Measurements from ENCODE around the gene NUDT19. TPM values are rescaled to one million over a fixed set of nuclear protein-coding genes. Genes with fewer than 3 reads are reported as not detected.
"Not testable (repeated sequence)": the region's sequence is repeated elsewhere in the genome, so short reads cannot be mapped to it uniquely, and the experiment has no call there.

The NUDT19 gene
- total RNA-seq, 2 experiments from 2014 or later, result 14.7 to 17.7 TPM

GRCh38 chr19:32711747-32712146, 20.1 kb downstream of the NUDT19 start:
- H3K36me3 Mint-ChIP-seq (ENCODE audit: low read depth), result peaks cover 36% of the 10 kb centered on the region
- ATAC-seq, result no peak
- H3K9me3 Mint-ChIP-seq (ENCODE audit: low read depth), result no peaks in the 10 kb centered on the region
- intact Hi-C loops (cut with DNase I, micrococcal nuclease), result no loop called here
- DNase-seq, result no peak
- peaks cover 19% of the 10 kb centered on the region for H3K4me1 Mint-ChIP-seq
- CTCF ChIA-PET, result interaction anchor here (0.5 to 1.2 kb wide), 2 partner anchors 11 to 104 kb away, joined by 3 read pairs; no protein-coding TSS in a partner anchor
- H3K4me3 Mint-ChIP-seq, result no peak overlapping the region
- no peak overlapping the region for H3K27ac Mint-ChIP-seq
- no peaks in the 10 kb centered on the region for H3K27me3 Mint-ChIP-seq
- POLR2A ChIA-PET, result no interaction called here

GRCh38 chr19:32716203-32716602, 24.6 kb downstream of the NUDT19 start:
- H3K4me1 Mint-ChIP-seq; intact Hi-C loops (cut with DNase I, micrococcal nuclease); H3K27ac Mint-ChIP-seq; DNase-seq; CTCF ChIA-PET; H3K9me3 Mint-ChIP-seq (ENCODE audit: low read depth); H3K4me3 Mint-ChIP-seq; POLR2A ChIA-PET; ATAC-seq; H3K27me3 Mint-ChIP-seq: not testable (repeated sequence)
- peaks cover 22% of the 10 kb centered on the region for H3K36me3 Mint-ChIP-seq (ENCODE audit: low read depth)

- Mint-ChIP-seq H3K4me3 (no peak overlapping the region), H3K4me1 (no peaks in the 10 kb centered on the region), H3K27ac (no peak overlapping the region), H3K27me3 (no peaks in the 10 kb centered on the region), H3K9me3 (ENCODE audit: low read depth) (no peaks in the 10 kb centered on the region), H3K36me3 (ENCODE audit: low read depth) (peaks cover 20% of the 10 kb centered on the region)
- DNase-seq (no peak), ATAC-seq (no peak)
- POLR2A ChIA-PET, result no interaction called here
- CTCF ChIA-PET, result no interaction called here
- intact Hi-C loops (cut with DNase I, micrococcal nuclease), result no loop called here
Measured at GRCh38 chr19:32717496-32717895, 25.9 kb downstream of the NUDT19 start.

DNA sequence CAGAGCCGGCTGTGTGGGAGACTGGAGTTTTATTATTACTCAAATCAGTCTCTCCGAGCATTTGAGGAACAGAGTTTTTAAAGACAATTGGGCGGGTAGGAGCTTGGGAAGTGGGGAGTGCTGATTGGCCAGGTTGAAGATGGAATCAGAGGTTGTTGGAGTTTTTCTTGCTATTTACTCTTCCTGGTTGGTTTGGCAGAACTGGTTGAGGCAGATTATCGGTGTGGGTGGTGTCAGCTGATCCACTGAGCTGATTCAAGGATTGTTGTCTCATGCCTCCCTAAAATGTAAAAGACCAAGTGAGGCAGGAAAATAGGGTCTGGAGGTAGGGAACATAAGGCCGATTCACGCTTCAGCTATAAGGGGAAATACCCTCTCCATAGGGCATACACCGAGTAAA, 26.7 kb downstream of the NUDT19 start:
- ChIA-PET POLR2A (no interaction called here), CTCF (no interaction called here)
- Mint-ChIP-seq H3K27ac (no peak overlapping the region), H3K9me3 (ENCODE audit: low read depth) (no peaks in the 10 kb centered on the region), H3K4me1 (no peaks in the 10 kb centered on the region), H3K4me3 (no peak overlapping the region), H3K36me3 (ENCODE audit: low read depth) (peaks cover 15% of the 10 kb centered on the region), H3K27me3 (no peaks in the 10 kb centered on the region)
- no peak for ATAC-seq
- intact Hi-C loops (cut with DNase I, micrococcal nuclease), result no loop called here
- DNase-seq, result no peak

DNA sequence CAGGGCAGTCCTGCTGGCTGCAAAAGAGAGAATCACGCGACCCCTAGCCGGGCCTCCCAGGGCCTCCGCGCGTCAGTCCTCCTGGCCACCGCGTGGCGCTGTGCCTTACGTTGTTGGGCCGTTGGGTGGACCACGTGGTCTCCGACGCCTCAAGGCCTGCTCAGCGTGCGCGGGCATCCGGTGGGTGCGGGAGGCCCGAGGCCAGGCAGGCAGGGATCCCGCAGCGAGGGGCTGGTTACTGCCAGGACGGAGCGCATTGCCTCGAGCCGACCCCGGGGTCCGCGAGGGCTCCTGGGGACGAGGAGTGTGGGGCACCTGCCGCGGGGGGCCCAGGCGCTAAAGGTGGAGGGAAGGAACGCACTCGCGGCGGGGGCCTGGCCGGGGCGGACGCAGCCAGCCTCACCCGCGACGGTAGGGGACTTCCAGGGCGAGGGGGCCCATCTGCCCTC, 28.0 kb downstream of the NUDT19 start, which contains the start of gene TDRD12:
Gene TDRD12 (plus strand): TSS at position 157 of the 449 bp plus-strand sequence. CDS start 306 bp downstream, outside the sequence.
- Mint-ChIP-seq H3K4me3 (no peak within 1 kb of the TSS), H3K36me3 (ENCODE audit: low read depth) (peaks cover 8% of the 10 kb centered on the region), H3K27me3 (no peaks in the 10 kb centered on the region), H3K9me3 (ENCODE audit: low read depth) (no peaks in the 10 kb centered on the region), H3K4me1 (no peaks in the 10 kb centered on the region), H3K27ac (no peak within 1 kb of the TSS)
- ATAC-seq (no peak), DNase-seq (peak; percentile 16)
- POLR2A ChIA-PET, result no interaction called here
- intact Hi-C loops (cut with DNase I, micrococcal nuclease), result no loop called here
- CTCF ChIA-PET, result interaction anchor here (0.6 kb wide), 1 partner anchor 22 kb away, joined by 4 read pairs; no protein-coding TSS in a partner anchor

DNA sequence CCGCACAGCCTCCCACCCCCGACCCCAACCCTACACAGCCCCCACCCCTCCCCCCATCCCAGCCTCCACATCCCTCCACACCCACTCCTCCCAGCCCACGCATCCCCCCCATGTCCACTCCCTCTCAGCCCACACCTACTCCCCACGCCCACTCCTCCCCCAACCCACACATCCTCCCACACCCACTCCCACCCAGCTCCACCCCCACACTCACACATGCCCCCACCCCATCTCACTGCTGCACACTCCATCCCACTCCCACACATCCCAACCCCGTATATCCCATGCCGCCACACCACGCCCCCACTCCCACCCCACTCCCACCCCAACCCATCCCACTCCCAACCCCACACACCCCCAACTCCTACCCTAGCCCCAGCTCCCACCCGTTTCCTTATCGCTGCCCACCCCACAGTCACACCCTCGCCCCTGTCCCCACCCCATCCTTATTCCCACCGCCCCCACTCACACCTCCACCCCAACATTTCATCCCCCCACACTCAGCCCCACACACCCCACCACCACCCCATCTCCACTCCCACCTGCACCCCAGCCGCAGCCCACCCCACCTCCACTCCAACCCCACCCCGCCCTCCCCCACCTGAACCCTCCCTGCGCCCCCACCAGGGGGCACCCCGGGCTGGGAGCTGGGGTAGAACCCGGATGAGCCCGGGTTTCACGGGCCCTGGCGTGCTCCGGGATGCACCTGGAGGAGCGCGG, 28.8 kb downstream of the NUDT19 start:
- no peaks in the 10 kb centered on the region for H3K9me3 Mint-ChIP-seq (ENCODE audit: low read depth)
- H3K27me3 Mint-ChIP-seq, result no peaks in the 10 kb centered on the region
- no peaks in the 10 kb centered on the region for H3K4me1 Mint-ChIP-seq
- ATAC-seq (no peak), DNase-seq (no peak)
- intact Hi-C loops (cut with DNase I, micrococcal nuclease), result no loop called here
- H3K36me3 Mint-ChIP-seq (ENCODE audit: low read depth), result peaks cover 3% of the 10 kb centered on the region
- CTCF ChIA-PET, result no interaction called here
- POLR2A ChIA-PET, result no interaction called here
- no peak overlapping the region for H3K27ac Mint-ChIP-seq
- H3K4me3 Mint-ChIP-seq, result no peak overlapping the region

GRCh38 chr19:32720936-32721250, 29.3 kb downstream of the NUDT19 start:
- no peaks in the 10 kb centered on the region for H3K27me3 Mint-ChIP-seq
- ATAC-seq (no peak), DNase-seq (no peak)
- H3K4me1 Mint-ChIP-seq, result no peaks in the 10 kb centered on the region
- POLR2A ChIA-PET, result no interaction called here
- no peaks in the 10 kb centered on the region for H3K9me3 Mint-ChIP-seq (ENCODE audit: low read depth)
- H3K4me3 Mint-ChIP-seq, result no peak overlapping the region
- no peak overlapping the region for H3K27ac Mint-ChIP-seq
- intact Hi-C loops (cut with DNase I, micrococcal nuclease), result no loop called here
- CTCF ChIA-PET, result no interaction called here
- H3K36me3 Mint-ChIP-seq (ENCODE audit: low read depth), result peaks cover 3% of the 10 kb centered on the region

DNA sequence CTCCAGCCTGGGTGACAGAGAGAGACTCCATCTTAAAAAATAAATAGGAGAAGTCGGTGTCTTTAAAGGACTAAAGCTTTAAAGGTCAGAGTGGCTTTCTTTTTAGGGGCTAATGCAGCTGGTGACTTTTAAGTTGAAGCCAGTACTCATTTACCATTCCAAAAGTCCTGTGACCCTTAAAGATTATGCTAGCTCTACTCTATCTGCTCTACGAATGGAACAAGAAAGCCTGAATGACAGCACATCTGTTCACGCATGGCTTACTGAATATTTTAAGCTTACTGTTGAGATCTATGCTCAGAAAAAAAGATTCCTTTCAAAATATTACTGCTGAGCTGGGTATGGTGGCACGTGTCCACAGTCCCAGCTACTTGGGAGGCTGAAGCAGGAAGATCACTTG, 44.3 kb downstream of the NUDT19 start:
- intact Hi-C loops (cut with DNase I, micrococcal nuclease), result no loop called here
- Mint-ChIP-seq H3K9me3 (ENCODE audit: low read depth) (no peaks in the 10 kb centered on the region), H3K4me1 (no peaks in the 10 kb centered on the region), H3K27me3 (peaks cover 14% of the 10 kb centered on the region), H3K4me3 (no peak overlapping the region), H3K36me3 (ENCODE audit: low read depth) (no peaks in the 10 kb centered on the region), H3K27ac (no peak overlapping the region)
- ChIA-PET POLR2A (no interaction called here), CTCF (no interaction called here)
- no peak for ATAC-seq
- no peak for DNase-seq

GRCh38 chr19:32743021-32743420, 51.4 kb downstream of the NUDT19 start:
- H3K9me3 Mint-ChIP-seq (ENCODE audit: low read depth), result no peaks in the 10 kb centered on the region
- H3K27me3 Mint-ChIP-seq, result peaks cover 13% of the 10 kb centered on the region
- ChIA-PET CTCF (no interaction called here), POLR2A (no interaction called here)
- H3K36me3 Mint-ChIP-seq (ENCODE audit: low read depth), result no peaks in the 10 kb centered on the region
- no peak for DNase-seq
- no peak overlapping the region for H3K27ac Mint-ChIP-seq
- H3K4me1 Mint-ChIP-seq, result peaks cover 4% of the 10 kb centered on the region
- no peak for ATAC-seq
- no peak overlapping the region for H3K4me3 Mint-ChIP-seq
- intact Hi-C loops (cut with DNase I, micrococcal nuclease), result no loop called here

DNA sequence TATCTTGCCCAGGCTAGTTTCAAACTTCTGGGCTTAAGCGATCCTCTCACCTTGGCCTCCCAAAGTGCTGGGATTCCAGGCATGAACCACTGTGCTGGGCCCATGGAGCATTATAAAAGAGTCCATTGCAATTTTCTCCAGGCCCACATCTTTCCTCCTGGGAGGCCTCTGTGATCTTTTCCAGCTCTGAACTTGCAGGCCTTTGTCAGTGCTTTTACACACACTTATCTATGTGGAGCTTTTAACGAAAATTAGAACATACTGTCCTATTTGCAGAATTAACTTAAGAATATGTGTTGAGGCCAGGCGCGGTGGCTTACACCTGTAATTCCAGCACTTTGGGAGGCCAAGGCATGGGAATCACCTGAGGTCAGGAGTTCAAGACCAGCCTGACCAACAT, 51.8 kb downstream of the NUDT19 start:
- H3K9me3 Mint-ChIP-seq (ENCODE audit: low read depth), result no peaks in the 10 kb centered on the region
- no peak overlapping the region for H3K4me3 Mint-ChIP-seq
- ChIA-PET POLR2A (no interaction called here), CTCF (no interaction called here)
- H3K27ac Mint-ChIP-seq, result no peak overlapping the region
- intact Hi-C loops (cut with DNase I, micrococcal nuclease), result no loop called here
- H3K27me3 Mint-ChIP-seq, result peaks cover 14% of the 10 kb centered on the region
- H3K36me3 Mint-ChIP-seq (ENCODE audit: low read depth), result no peaks in the 10 kb centered on the region
- H3K4me1 Mint-ChIP-seq, result peaks cover 7% of the 10 kb centered on the region
- no peak for ATAC-seq
- DNase-seq, result no peak

GRCh38 chr19:32744555-32745325, 53.1 kb downstream of the NUDT19 start:
- H3K4me1 Mint-ChIP-seq, result peaks cover 10% of the 10 kb centered on the region
- ChIA-PET POLR2A (no interaction called here), CTCF (interaction anchor here (0.6 to 0.7 kb wide), 2 partner anchors 156 to 174 kb away, joined by 3 read pairs; no protein-coding TSS in a partner anchor)
- intact Hi-C loops (cut with DNase I, micrococcal nuclease), result loop anchor here in 1 of 2 experiments (5.0 kb wide), 1 partner anchor 48 kb away; no protein-coding TSS in a partner anchor
- ATAC-seq (no peak), DNase-seq (no peak)
- no peak overlapping the region for H3K27ac Mint-ChIP-seq
- H3K4me3 Mint-ChIP-seq, result no peak overlapping the region
- H3K36me3 Mint-ChIP-seq (ENCODE audit: low read depth), result no peaks in the 10 kb centered on the region
- peaks cover 11% of the 10 kb centered on the region for H3K27me3 Mint-ChIP-seq
- H3K9me3 Mint-ChIP-seq (ENCODE audit: low read depth), result no peaks in the 10 kb centered on the region
